ENCODE results near the gene ZBTB46.

DNA sequence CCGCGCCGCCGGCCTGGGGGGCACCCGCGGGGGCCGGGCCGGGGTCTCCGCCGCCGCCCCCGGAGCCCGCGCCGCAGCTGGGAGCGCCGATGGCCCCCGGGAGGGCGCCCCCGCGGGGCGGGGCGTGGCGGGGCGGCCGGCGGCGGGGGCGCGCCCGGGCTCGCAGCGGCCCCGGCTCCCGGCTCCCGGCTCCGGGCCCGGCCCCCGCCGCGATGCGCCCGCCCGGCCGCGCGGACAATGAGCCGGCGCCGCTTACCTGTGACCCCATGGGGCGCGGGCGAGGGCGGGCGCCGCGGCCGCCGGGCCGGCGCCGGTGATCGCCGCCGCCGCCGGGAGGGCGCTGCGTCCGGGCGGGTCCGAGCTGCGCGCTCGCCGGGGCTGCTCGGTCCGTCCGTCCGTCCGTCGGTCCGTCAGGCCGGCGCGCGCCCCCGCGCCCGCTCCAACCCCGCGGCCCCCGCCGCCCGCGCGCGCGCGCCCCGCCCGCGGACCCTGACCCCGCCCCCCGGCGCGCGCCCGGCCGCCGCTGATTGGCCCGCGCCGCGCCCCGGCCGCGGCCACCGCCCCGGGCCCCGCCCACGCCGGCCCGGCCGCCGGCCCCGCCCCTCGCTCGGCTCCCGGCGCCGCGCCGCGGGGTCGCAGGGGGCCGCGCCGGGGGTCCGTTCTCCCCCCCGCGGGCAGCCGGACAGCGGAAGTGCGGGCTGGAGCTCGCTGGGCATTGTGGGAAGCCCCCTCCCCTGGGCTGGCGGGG is at the start of gene ZBTB46:
- TF ChIP-seq EZH2phosphoT487 (IDR thresholded peaks at IDR 0.05; ENCODE audit: borderline replicate concordance) = no peak
- TF ChIP-seq, protein P1, sequence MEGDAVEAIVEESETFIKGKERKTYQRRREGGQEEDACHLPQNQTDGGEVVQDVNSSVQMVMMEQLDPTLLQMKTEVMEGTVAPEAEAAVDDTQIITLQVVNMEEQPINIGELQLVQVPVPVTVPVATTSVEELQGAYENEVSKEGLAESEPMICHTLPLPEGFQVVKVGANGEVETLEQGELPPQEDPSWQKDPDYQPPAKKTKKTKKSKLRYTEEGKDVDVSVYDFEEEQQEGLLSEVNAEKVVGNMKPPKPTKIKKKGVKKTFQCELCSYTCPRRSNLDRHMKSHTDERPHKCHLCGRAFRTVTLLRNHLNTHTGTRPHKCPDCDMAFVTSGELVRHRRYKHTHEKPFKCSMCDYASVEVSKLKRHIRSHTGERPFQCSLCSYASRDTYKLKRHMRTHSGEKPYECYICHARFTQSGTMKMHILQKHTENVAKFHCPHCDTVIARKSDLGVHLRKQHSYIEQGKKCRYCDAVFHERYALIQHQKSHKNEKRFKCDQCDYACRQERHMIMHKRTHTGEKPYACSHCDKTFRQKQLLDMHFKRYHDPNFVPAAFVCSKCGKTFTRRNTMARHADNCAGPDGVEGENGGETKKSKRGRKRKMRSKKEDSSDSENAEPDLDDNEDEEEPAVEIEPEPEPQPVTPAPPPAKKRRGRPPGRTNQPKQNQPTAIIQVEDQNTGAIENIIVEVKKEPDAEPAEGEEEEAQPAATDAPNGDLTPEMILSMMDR (conservative IDR thresholded peaks at IDR 0.05; ENCODE audit: low read length) = no peak
